Adipocyte (in vitro differentiated cells): ENCODE measurements around the gene SH3RF1.

Source experiments
- DNase-seq: peaks from one replicate; pipeline ENCODE4 v3.0.0-alpha.2; 2015; ENCODE audit warnings: low read depth
- H3K27me3 ChIP-seq: replicated peaks from 2 replicates; pipeline ENCODE4 v1.7.0; 2013; ENCODE audit warnings: mild to moderate bottlenecking, low read length, moderate library complexity; ENCODE audit not compliant: control insufficient read depth, insufficient read depth
- H3K36me3 ChIP-seq: 2 replicates; pipeline ENCODE4 v1.7.0; 2013; ENCODE audit warnings: low read length, mild to moderate bottlenecking, moderate library complexity; ENCODE audit not compliant: control insufficient read depth, insufficient read depth, severe bottlenecking
- H3K4me1 ChIP-seq: 2 replicates; pipeline ENCODE4 v1.7.0; 2013; ENCODE audit warnings: mild to moderate bottlenecking, low read length, moderate library complexity; ENCODE audit not compliant: control insufficient read depth, insufficient read depth
- H3K4me3 ChIP-seq: 2 replicates; pipeline ENCODE4 v1.7.0; 2013; ENCODE audit warnings: mild to moderate bottlenecking, low read length, moderate library complexity
- H3K9ac ChIP-seq: 2 replicates; pipeline ENCODE4 v1.7.0; 2013; ENCODE audit warnings: mild to moderate bottlenecking, low read length, moderate library complexity
- H3K9me3 ChIP-seq: 2 replicates; pipeline ENCODE4 v1.7.0; 2013; ENCODE audit warnings: mild to moderate bottlenecking, low read length, moderate library complexity; ENCODE audit not compliant: control insufficient read depth

Gene SH3RF1

DNA sequence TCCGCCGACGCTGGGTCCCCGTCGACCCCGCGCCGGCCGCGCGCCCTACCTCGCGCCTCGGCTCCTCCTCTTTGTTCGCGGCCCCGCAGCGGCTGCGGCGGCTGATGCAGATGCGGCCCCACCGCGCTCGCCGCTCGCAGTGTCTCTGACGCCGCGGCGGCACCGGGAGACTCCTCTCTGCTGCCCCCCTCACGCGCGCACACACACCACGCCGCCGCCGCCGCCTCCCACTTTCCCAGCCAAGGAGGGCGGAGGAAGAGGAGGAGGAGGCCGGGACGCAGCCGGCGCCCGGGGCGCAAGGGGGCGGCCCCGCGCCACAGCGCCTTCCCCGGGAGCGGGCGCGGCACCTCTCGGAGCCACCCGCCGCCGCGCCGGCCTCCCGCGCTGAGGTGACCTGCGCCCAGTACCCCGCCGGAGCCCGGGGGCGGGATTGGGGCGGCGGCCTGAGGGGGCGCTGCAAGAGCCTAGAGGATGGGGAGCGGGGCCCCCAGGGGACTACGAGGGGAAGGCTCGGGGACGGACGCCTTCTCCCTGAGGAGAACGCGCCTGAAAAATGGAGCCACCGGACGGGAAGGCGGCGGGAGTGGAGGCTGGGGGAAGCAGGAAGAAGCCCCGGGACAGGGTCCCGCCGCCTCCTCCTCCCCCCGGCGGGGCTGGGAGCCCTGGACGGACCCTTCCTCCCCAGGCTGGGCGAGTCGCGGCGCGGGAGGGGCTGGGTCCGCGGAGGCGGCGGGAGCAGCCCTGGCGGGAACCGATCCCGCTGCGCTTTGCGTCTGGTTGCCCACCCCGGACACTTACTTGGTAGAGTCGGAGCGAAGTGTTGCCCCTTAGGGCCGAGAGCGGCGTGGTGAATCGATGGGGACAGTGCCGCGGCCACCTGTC, at the start of gene SH3RF1:
Gene SH3RF1 (minus strand): TSS at position 147 of the 882 bp plus-strand sequence. CDS start 1,744 bp downstream, outside the sequence.
- H3K4me1 ChIP-seq, result peaks cover 35% of the 10 kb centered on the region
- DNase-seq, result peak; percentile 96
- H3K9me3 ChIP-seq, result no peaks in the 10 kb centered on the region
- no peaks in the 10 kb centered on the region for H3K36me3 ChIP-seq
- H3K27me3 ChIP-seq, result no peaks in the 10 kb centered on the region
- H3K9ac ChIP-seq, result peak within 1 kb of the TSS; percentile 96
- H3K4me3 ChIP-seq, result peak within 1 kb of the TSS; percentile 95

GRCh38 chr4:169315530-169316343, 45.0 kb upstream of the SH3RF1 start:
- peak; percentile 50 for DNase-seq
- Histone ChIP-seq H3K4me3 (peak overlapping the region; percentile 71), H3K9ac (peak overlapping the region; percentile 39), H3K4me1 (peaks cover 18% of the 10 kb centered on the region), H3K9me3 (no peaks in the 10 kb centered on the region), H3K36me3 (no peaks in the 10 kb centered on the region), H3K27me3 (no peaks in the 10 kb centered on the region)

- peak; percentile 48 for DNase-seq
These were observed 44.1 kb upstream of the SH3RF1 start for GRCh38 chr4:169314906-169315305.

DNA sequence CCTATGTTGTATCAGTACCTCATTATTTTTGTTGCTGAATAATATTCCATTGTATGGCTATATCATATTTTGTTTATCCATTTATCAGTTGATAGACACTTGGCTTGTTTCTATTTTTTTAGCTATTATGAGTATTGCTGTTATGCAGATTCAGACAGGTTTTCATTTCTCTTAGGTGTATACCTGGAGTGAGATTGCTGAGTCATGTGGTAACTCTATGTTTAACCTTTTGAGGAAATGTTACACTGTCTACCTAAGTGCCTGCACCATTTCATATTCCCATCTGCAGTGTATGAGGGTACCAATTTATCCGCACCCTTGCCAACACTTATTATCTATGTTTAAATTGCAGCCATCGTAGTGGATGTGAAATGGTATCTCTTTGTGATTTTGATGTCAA, 43.0 kb upstream of the SH3RF1 start:
- no peaks in the 10 kb centered on the region for H3K9me3 ChIP-seq
- H3K36me3 ChIP-seq, result no peaks in the 10 kb centered on the region
- H3K4me3 ChIP-seq, result no peak overlapping the region
- no peak overlapping the region for H3K9ac ChIP-seq
- DNase-seq, result no peak
- peaks cover 18% of the 10 kb centered on the region for H3K4me1 ChIP-seq
- H3K27me3 ChIP-seq, result no peaks in the 10 kb centered on the region

More at GRCh38 chr4:169314906-169315305, 44.1 kb upstream of the SH3RF1 start:
- H3K9me3 ChIP-seq, result no peaks in the 10 kb centered on the region
- H3K4me3 ChIP-seq, result peak overlapping the region; percentile 71
- H3K4me1 ChIP-seq, result peaks cover 18% of the 10 kb centered on the region
- H3K27me3 ChIP-seq, result no peaks in the 10 kb centered on the region
- peak overlapping the region; percentile 28 for H3K9ac ChIP-seq
- H3K36me3 ChIP-seq, result no peaks in the 10 kb centered on the region

DNA sequence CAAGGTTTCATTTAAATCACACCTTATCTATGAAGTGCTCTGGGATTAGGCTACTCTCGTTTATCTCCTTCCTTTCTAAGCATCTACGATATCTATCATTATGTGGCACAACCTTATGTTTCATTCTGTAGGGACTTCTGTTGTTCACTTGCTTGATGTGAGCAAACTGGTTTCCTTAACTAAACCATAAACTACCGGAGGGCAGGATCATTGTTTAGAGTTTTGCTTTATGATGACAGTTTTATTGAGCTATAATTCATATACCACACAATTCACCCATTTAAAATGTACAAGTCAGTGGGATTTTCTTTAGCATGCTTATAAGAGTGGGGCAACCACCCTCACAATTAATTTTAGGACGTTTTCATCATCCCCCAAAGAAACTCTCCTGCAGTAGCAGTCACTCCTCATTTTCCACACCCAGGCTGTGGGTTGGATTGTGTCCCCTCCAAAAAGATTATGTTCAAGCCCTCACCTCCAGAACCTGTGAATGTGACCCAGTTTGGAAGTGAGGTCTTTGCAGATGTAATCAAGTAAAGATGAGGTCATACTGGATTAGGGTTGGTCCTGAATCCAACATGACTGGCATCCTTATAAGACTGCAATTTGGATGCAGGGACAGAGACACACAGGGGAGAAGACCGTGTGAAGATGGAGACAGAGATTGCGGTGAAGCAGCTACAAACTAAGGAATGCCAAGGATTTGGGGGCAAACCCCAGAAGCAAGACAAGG, 42.1 kb upstream of the SH3RF1 start:
- H3K27me3 ChIP-seq, result no peaks in the 10 kb centered on the region
- peaks cover 18% of the 10 kb centered on the region for H3K4me1 ChIP-seq
- H3K9ac ChIP-seq, result no peak overlapping the region
- H3K9me3 ChIP-seq, result no peaks in the 10 kb centered on the region
- H3K36me3 ChIP-seq, result no peaks in the 10 kb centered on the region
- H3K4me3 ChIP-seq, result no peak overlapping the region
- DNase-seq, result no peak

- Histone ChIP-seq H3K4me1 (peaks cover 18% of the 10 kb centered on the region), H3K9me3 (no peaks in the 10 kb centered on the region), H3K36me3 (no peaks in the 10 kb centered on the region), H3K27me3 (no peaks in the 10 kb centered on the region), H3K9ac (no peak overlapping the region), H3K4me3 (no peak overlapping the region)
- DNase-seq, result peak; percentile 45
These were observed 41.0 kb upstream of the SH3RF1 start for GRCh38 chr4:169311643-169312365.

GRCh38 chr4:169309326-169309967, 38.7 kb upstream of the SH3RF1 start:
- Histone ChIP-seq H3K4me3 (no peak overlapping the region), H3K9ac (no peak overlapping the region)
- no peak for DNase-seq

GRCh38 chr4:169307576-169307975, 36.8 kb upstream of the SH3RF1 start:
- no peak for DNase-seq
- H3K36me3 ChIP-seq, result no peaks in the 10 kb centered on the region
- no peak overlapping the region for H3K4me3 ChIP-seq
- H3K4me1 ChIP-seq, result peaks cover 3% of the 10 kb centered on the region
- H3K9ac ChIP-seq, result no peak overlapping the region
- no peaks in the 10 kb centered on the region for H3K27me3 ChIP-seq
- H3K9me3 ChIP-seq, result no peaks in the 10 kb centered on the region

More at GRCh38 chr4:169309326-169309967, 38.7 kb upstream of the SH3RF1 start:
- Histone ChIP-seq H3K36me3 (no peaks in the 10 kb centered on the region), H3K9me3 (no peaks in the 10 kb centered on the region), H3K4me1 (peaks cover 4% of the 10 kb centered on the region), H3K27me3 (no peaks in the 10 kb centered on the region)

GRCh38 chr4:169305651-169306050, 34.9 kb upstream of the SH3RF1 start:
- H3K9ac ChIP-seq, result no peak overlapping the region
- peak; percentile 64 for DNase-seq
- no peak overlapping the region for H3K4me3 ChIP-seq
- H3K9me3 ChIP-seq, result no peaks in the 10 kb centered on the region
- H3K27me3 ChIP-seq, result no peaks in the 10 kb centered on the region
- H3K4me1 ChIP-seq, result peaks cover 3% of the 10 kb centered on the region
- H3K36me3 ChIP-seq, result no peaks in the 10 kb centered on the region

- H3K9me3 ChIP-seq, result no peaks in the 10 kb centered on the region
- H3K36me3 ChIP-seq, result no peaks in the 10 kb centered on the region
- no peak overlapping the region for H3K4me3 ChIP-seq
- no peak overlapping the region for H3K9ac ChIP-seq
- H3K27me3 ChIP-seq, result no peaks in the 10 kb centered on the region
- no peak for DNase-seq
- peaks cover 3% of the 10 kb centered on the region for H3K4me1 ChIP-seq
These were observed 34.4 kb upstream of the SH3RF1 start for GRCh38 chr4:169305173-169305572.
